GF-D8 (cell line): ENCODE data around the gene PARD3.
"Not testable (repeated sequence)": the region's sequence is repeated elsewhere in the genome, so short reads cannot be mapped to it uniquely, and the experiment has no call there.

ENCODE experiments used
- DNase-seq: peaks from one replicate; lab custom pipeline; 2025; lab: John Stamatoyannopoulos, UW

The PARD3 gene

GRCh38 chr10:34098821-34099567, 716.1 kb downstream of the PARD3 start:
- no peak for DNase-seq

- DNase-seq: no peak
Observed at GRCh38 chr10:34097682-34098081, 717.4 kb downstream of the PARD3 start.

DNA sequence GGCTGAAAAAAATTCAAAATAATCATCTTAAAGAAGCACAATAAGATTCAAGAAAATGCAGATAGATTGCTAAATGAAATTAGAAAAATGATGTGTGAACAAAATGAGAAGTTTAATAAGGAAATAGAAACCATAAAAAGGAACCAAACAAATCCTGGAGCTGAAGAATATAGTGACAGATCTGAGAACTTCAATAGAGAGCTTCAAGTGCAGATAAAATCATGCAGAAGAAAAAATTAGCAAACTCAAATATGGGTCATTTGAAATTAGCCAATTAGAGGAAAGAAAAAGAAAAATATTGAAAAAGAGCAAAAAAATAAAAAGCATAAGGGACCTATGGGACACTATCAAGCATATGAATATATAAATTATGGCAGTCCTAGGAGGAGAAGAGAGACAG, 720.1 kb downstream of the PARD3 start:
- no peak for DNase-seq

- DNase-seq: no peak
Observed at GRCh38 chr10:34094146-34094696, 720.9 kb downstream of the PARD3 start.

DNA sequence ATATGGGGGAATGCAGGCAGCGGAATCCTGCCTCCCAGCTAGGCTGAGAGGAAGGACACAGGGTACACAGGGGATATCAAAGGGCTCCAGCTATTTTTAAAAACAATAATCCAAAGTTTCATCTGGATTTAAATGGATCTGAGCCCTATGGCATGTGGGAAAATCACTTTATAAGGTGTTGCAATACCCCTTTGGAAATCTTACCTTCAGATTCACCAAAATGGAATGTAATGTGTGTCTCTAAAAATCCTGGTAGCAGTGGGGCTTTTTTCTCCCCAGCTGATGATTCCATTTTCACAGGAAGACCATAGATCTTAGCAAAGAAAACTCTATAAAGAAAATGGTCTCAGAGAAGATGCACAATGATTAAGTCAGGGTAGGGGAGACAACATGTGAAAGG, 722.2 kb downstream of the PARD3 start:
- DNase-seq: no peak

GRCh38 chr10:34091635-34092195, 723.4 kb downstream of the PARD3 start:
- DNase-seq: no peak

DNA sequence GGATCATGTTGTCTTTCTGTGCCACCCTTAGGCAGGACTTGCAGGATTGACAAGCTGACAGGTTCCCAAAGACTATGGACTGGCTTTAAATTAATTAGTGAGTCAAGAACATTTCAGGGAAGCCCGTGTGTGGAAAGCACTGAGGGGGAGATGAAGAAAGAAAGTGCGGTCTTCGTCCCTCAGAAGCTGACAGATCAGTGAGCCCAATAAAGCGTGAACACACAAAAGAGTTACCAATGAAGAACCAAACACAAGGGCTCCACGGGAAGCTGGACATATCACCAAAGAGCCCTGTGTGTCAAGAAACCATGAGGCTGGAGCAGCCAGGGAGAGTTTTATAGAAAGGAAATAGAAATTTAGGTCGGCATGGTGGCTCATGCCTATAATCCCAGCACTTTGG, 725.8 kb downstream of the PARD3 start:
- DNase-seq: no peak

DNA sequence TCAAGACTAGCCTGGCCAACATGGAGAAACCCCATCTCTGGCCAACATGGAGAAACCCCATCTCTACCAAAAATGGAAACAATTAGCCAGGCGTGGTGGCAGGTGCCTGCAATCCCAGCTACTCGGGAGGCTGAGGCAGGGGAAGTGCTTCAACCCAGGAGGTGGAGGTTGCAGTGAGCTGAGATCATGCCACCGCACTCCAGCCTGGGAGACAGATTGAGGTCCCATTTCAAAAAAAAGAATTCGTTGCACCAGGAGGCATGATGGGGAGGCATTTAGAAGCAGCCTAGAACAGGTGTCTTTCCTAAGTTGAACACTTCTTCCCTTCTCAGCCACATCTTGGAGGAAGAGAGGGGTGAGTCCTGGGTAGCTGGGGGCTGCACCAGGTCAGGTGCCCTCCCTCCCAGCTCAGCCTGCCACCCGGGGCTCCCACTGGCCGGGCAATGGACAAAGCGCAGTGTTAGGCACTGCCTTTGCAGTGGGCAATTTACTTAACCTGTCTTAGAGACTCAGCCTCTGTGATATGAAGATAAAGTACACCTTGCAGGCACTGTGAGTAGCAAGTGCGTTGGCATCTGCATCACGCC, 726.8 kb downstream of the PARD3 start:
- no peak for DNase-seq

GRCh38 chr10:34087095-34087418, 728.0 kb downstream of the PARD3 start:
- DNase-seq: no peak

DNA sequence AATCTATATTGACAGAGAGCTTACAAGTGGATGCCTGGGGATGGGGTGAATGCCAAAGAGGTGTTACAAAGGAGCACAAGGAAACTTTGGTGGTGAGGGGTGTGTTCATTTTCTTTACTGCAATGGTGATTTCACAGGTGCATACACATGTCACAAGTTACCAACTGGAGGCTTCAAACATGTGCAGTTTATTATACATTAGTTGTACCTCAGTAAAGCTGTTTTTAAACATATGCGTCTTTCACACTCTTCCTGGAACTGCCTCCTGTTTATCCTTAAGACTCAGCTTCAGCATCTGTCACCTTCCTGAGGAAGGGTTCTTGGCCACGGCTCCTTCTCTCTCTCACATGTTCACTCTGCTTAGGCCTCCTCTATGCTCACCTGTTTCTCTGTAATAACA, 731.5 kb downstream of the PARD3 start:
- DNase-seq: no peak

GRCh38 chr10:34081948-34082347, 733.1 kb downstream of the PARD3 start:
- DNase-seq: no peak

DNA sequence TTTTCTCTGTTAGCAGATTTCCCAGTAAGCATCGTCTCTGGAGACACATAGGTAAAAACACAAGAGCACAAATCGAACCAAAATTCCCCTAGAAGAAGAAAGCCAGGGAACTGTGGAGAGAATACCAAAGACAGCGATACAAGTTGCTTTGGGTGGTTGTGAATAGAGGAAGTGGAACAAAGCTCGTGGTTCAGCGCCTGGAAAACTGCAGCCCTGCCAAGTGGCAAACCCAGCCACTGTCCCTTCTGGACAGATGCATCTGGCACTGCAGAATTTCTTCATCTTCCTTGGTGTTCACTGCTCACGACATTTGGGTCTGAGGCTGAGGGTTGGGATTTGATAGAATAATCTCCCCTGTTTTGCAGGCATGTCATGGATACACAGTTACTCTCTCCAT, 733.8 kb downstream of the PARD3 start:
- no peak for DNase-seq

- no peak for DNase-seq
Observed at GRCh38 chr10:34080485-34081346, 734.4 kb downstream of the PARD3 start.

GRCh38 chr10:34079702-34080484, 735.2 kb downstream of the PARD3 start:
- no peak for DNase-seq

DNA sequence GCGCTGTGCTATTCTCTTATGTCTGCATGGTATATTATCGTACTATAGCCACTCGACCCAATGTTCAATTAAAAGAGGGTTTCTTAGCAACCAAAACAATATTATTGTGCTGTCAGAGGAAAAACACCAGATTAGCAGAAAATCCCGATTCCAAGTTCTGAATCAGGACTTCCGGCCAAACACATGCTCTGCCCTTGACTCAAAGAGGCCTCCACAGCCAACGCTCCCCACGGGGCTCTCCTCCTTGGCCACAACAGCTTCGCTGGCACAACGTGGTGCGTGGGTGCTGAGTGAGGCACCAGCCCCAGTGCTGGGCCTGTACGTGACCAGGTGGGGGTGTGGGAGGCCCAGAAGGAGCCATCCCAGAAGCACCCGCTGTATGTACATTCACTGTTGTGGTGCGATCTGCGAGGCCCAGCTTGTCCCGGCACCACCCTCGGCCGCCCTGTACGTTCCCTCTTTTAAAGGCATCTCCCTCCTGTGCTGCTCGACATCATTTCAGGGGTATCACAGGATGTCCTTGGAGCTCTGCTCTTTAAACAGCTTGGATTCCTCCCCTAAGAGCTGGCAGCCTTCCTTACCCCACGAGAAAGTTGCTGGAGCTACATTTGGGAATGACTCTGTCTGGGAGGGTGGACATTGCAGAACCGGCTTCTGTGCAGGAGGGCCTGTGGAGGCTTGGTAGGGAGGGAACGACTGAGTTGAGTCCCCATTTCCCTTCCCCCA, 736.2 kb downstream of the PARD3 start:
- DNase-seq: no peak

DNA sequence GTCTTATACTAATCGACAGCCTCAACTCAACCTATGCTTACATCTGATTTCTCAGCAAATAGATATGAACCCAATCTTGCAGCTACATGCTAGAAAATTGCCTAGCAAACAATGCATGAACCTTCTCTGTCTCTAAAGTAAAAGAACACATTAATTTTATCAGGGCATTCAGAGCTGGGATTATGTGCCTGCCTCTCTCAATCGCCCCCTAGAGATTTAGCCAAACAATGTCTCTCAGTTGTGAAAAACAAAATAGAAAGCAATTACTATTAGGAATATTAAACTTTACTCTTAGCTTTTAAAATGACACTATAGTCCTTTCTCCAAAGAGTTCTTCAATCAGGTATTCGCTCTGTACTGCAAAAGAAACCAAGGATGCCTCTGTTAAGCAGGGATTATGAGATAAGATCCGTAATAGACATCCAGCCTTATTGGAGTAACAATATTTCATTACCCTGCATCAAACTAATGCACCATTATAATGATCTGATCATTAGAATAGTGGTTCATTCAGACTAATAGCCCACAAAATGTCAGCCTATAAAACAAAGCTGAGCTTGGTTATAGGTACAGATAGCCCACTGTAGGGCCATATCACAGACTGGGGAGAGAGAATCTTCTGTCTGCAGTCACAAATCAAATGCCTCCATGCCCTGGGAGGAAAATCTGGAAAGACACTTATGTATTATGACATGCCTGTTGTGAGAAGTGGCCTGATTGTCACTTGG, 736.9 kb downstream of the PARD3 start:
- DNase-seq: no peak

DNA sequence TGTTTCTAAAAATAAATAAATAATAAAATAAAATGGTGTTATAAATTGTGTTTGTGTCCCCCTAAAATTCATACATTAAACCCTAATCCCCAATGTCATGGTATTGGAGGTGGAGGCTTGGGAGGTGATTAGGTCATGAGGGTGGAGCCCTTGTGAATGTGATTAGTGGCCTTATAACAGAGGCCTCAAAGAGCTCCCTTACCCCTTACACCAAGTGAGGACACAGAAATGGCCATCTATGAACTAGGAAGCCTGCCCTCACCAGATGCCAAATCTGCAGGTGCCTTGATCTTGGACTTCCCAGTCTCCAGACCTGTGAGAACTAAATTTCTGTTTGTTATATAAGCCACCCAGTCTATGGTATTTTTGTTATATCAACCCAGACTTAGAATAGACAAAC, 738.7 kb downstream of the PARD3 start:
- DNase-seq: no peak

GRCh38 chr10:34075254-34075926, 739.7 kb downstream of the PARD3 start:
- DNase-seq: no peak

- no peak for DNase-seq
Observed at GRCh38 chr10:34074051-34074450, 741.0 kb downstream of the PARD3 start.

DNA sequence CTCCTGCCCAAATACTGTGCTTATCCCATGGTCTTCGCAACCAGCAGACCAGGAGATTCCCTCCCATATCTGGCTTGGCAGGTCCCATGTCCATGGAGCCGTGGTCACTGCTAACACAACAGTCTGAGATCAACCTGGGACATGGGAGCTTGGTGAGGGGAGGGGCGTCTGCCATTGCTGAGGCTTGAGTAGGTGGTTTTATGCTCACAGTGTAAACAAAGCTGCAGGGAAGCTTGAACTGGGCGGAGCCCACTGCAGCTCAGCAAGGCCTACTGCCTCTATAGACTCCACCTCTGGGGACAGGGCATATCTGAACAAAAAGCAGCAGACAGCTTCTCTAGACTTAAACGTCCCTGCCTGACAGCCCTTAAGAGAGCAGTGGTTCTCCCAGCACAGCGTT, 747.4 kb downstream of the PARD3 start:
- not testable (repeated sequence) for DNase-seq
